Type B pancreatic cell (in vitro differentiated cells): ENCODE results near the gene REV3L. TPM values are rescaled to one million over a fixed set of nuclear protein-coding genes. Genes with fewer than 3 reads are reported as not detected.
A peak's percentile ranks its signal among the peaks of the same experiment; 100 is the strongest.

Source experiments
- DNase-seq: peaks from one replicate; pipeline ENCODE4 v3.0.0; 2021; ENCODE audit warnings: mixed read lengths; ENCODE audit not compliant: unreplicated experiment; ENCODE audit errors: extremely low spot score
- H3K27ac Mint-ChIP-seq: 2 replicates; pipeline ENCODE4 v1.8.0; 2021; ENCODE audit warnings: mild to moderate bottlenecking, mixed read lengths
- H3K27me3 Mint-ChIP-seq: 2 replicates; pipeline ENCODE4 v1.8.0; 2021; ENCODE audit warnings: mixed read lengths
- H3K36me3 Mint-ChIP-seq: 2 replicates; pipeline ENCODE4 v1.8.0; 2021; ENCODE audit warnings: mixed read lengths
- H3K4me1 Mint-ChIP-seq: one replicate; pipeline ENCODE4 v1.8.0; 2021; ENCODE audit warnings: mixed read lengths; ENCODE audit not compliant: unreplicated experiment
- H3K4me3 Mint-ChIP-seq: 2 replicates; pipeline ENCODE4 v1.8.0; 2021; ENCODE audit warnings: mild to moderate bottlenecking, mixed read lengths
- H3K9me3 Mint-ChIP-seq: 2 replicates; pipeline ENCODE4 v1.8.0; 2021; ENCODE audit warnings: mixed read lengths
- CTCF ChIP-seq: fragments of 200-600 bp; sonication (generic); conservative IDR thresholded peaks from 2 replicates; pipeline ENCODE4 v1.5.0; 2021; ENCODE audit warnings: antibody characterized with exemption, mild to moderate bottlenecking
- total RNA-seq: library from RNA; stranded (reverse); gene quantifications from 2 replicates; pipeline ENCODE4 v1.2.1, GENCODE V29; 2021; ENCODE audit warnings: low replicate concordance

REV3L gene
- total RNA-seq, 1 donor from 2014 or later = 34.4 TPM

GRCh38 chr6:111379302-111379701, 103.7 kb downstream of the REV3L start:
- no peak for DNase-seq
- no peaks in the 10 kb centered on the region for H3K4me1 Mint-ChIP-seq
- no peak overlapping the region for H3K4me3 Mint-ChIP-seq
- H3K36me3 Mint-ChIP-seq = peaks cover 50% of the 10 kb centered on the region
- TF ChIP-seq CTCF = no peak
- H3K9me3 Mint-ChIP-seq = peaks cover 4% of the 10 kb centered on the region
- H3K27ac Mint-ChIP-seq = no peak overlapping the region
- no peaks in the 10 kb centered on the region for H3K27me3 Mint-ChIP-seq

GRCh38 chr6:111377558-111378120, 105.4 kb downstream of the REV3L start:
- Mint-ChIP-seq H3K4me3 (no peak overlapping the region), H3K36me3 (peaks cover 48% of the 10 kb centered on the region), H3K27ac (no peak overlapping the region), H3K9me3 (no peaks in the 10 kb centered on the region), H3K27me3 (no peaks in the 10 kb centered on the region), H3K4me1 (no peaks in the 10 kb centered on the region)
- TF ChIP-seq CTCF = no peak
- no peak for DNase-seq

- Mint-ChIP-seq H3K4me1 (peaks cover 5% of the 10 kb centered on the region), H3K9me3 (no peaks in the 10 kb centered on the region), H3K27ac (no peak overlapping the region)
Observed at GRCh38 chr6:111367393-111368088, 115.5 kb downstream of the REV3L start.

GRCh38 chr6:111361648-111362047, 121.4 kb downstream of the REV3L start:
- Mint-ChIP-seq H3K4me3 (no peak overlapping the region), H3K4me1 (peaks cover 3% of the 10 kb centered on the region), H3K36me3 (peaks cover 7% of the 10 kb centered on the region), H3K27ac (peak overlapping the region; percentile 6), H3K9me3 (no peaks in the 10 kb centered on the region), H3K27me3 (no peaks in the 10 kb centered on the region)
- no peak for DNase-seq
- TF ChIP-seq CTCF = peak; percentile 71

More at GRCh38 chr6:111367393-111368088, 115.5 kb downstream of the REV3L start:
- DNase-seq = no peak
- Mint-ChIP-seq H3K36me3 (peaks cover 21% of the 10 kb centered on the region), H3K27me3 (no peaks in the 10 kb centered on the region), H3K4me3 (no peak overlapping the region)
- TF ChIP-seq CTCF = no peak

- no peak for DNase-seq
Observed at GRCh38 chr6:111358454-111358853, 124.6 kb downstream of the REV3L start.

More at GRCh38 chr6:111358454-111358853, 124.6 kb downstream of the REV3L start:
- peaks cover 3% of the 10 kb centered on the region for H3K4me1 Mint-ChIP-seq
- peaks cover 19% of the 10 kb centered on the region for H3K36me3 Mint-ChIP-seq
- no peak overlapping the region for H3K27ac Mint-ChIP-seq
- H3K9me3 Mint-ChIP-seq = no peaks in the 10 kb centered on the region
- no peak for TF ChIP-seq CTCF
- no peak overlapping the region for H3K4me3 Mint-ChIP-seq
- H3K27me3 Mint-ChIP-seq = no peaks in the 10 kb centered on the region
